GM23338 (cell line): ENCODE data around the gene KRTAP5-4. TPM values are rescaled to one million over a fixed set of nuclear protein-coding genes. Genes with fewer than 3 reads are reported as not detected.
A peak's percentile ranks its signal among the peaks of the same experiment; 100 is the strongest.

ENCODE experiments used
- ATAC-seq: fragments of 200-7000 bp; cut with Tn5 transposase; 3 replicates; pipeline ENCODE4 v1.9.1; 2020
- DNase-seq: peaks from one replicate; pipeline ENCODE4 v3.0.0-alpha.2; 2015; ENCODE audit warnings: low spot score
- H2AFZ ChIP-seq: fragments of 200-600 bp; sonication (generic); 2 replicates; pipeline ENCODE4 v1.8.0; 2016; ENCODE audit warnings: antibody characterized with exemption, mild to moderate bottlenecking, moderate library complexity
- H3F3A ChIP-seq: fragments of 200-600 bp; sonication (generic); replicated peaks from 2 replicates; pipeline ENCODE4 v1.8.0; 2017; ENCODE audit warnings: antibody characterized with exemption, mixed run types, low read depth
- H3K27ac ChIP-seq: fragments of 200-600 bp; sonication (generic); 2 replicates; pipeline ENCODE4 v1.6.1; 2016; ENCODE audit warnings: low read depth
- H3K27me3 ChIP-seq: fragments of 200-600 bp; sonication (generic); 2 replicates; pipeline ENCODE4 v1.8.0; 2016; ENCODE audit warnings: mild to moderate bottlenecking, mixed run types, moderate library complexity; ENCODE audit not compliant: insufficient read depth
- H3K36me3 ChIP-seq: fragments of 200-600 bp; sonication (generic); 2 replicates; pipeline ENCODE4 v1.8.0; 2016; ENCODE audit warnings: mild to moderate bottlenecking; ENCODE audit not compliant: insufficient read depth
- H3K4me1 ChIP-seq: fragments of 200-600 bp; sonication (generic); 2 replicates; pipeline ENCODE4 v1.8.0; 2016; ENCODE audit warnings: mild to moderate bottlenecking, moderate library complexity; ENCODE audit not compliant: insufficient read depth
- H3K4me2 ChIP-seq: fragments of 200-600 bp; sonication (generic); 2 replicates; pipeline ENCODE4 v1.7.1; 2017; ENCODE audit warnings: mixed run types
- H3K4me3 ChIP-seq: fragments of 200-600 bp; sonication (generic); 2 replicates; pipeline ENCODE4 v1.6.1; 2016; ENCODE audit warnings: mixed run types
- H3K79me2 ChIP-seq: fragments of 200-600 bp; sonication (generic); replicated peaks from 2 replicates; pipeline ENCODE4 v1.8.0; 2017; ENCODE audit warnings: mild to moderate bottlenecking; ENCODE audit not compliant: insufficient read depth
- H3K9me2 ChIP-seq: fragments of 200-600 bp; sonication (generic); 2 replicates; pipeline ENCODE4 v1.8.0; 2017; ENCODE audit not compliant: insufficient read depth
- H4K20me1 ChIP-seq: fragments of 200-600 bp; sonication (generic); replicated peaks from 2 replicates; pipeline ENCODE4 v1.8.0; 2017; ENCODE audit warnings: mild to moderate bottlenecking; ENCODE audit not compliant: insufficient read depth
- H3K27ac Mint-ChIP-seq: 2 replicates; pipeline ENCODE4 v1.8.0; 2020; ENCODE audit warnings: inconsistent platforms, mild to moderate bottlenecking, moderate library complexity, mixed read lengths
- H3K27me3 Mint-ChIP-seq: 3 replicates; pipeline ENCODE4 v1.8.0; 2022; ENCODE audit warnings: low read depth, mild to moderate bottlenecking, moderate library complexity, mixed read lengths, inconsistent platforms; ENCODE audit not compliant: insufficient read depth, poor library complexity
- H3K36me3 Mint-ChIP-seq: 3 replicates; pipeline ENCODE4 v1.8.0; 2021; ENCODE audit warnings: low read depth, mild to moderate bottlenecking, inconsistent platforms, moderate library complexity, mixed read lengths
- H3K4me1 Mint-ChIP-seq: 3 replicates; pipeline ENCODE4 v1.8.0; 2020; ENCODE audit warnings: mild to moderate bottlenecking, inconsistent platforms, mixed read lengths
- H3K4me3 Mint-ChIP-seq: 3 replicates; pipeline ENCODE4 v1.8.0; 2021; ENCODE audit warnings: moderate library complexity, mild to moderate bottlenecking, inconsistent platforms, mixed read lengths
- H3K9me3 Mint-ChIP-seq: 3 replicates; pipeline ENCODE4 v1.8.0; 2020; ENCODE audit warnings: moderate library complexity, mild to moderate bottlenecking, inconsistent platforms, mixed read lengths
- CREB1 ChIP-seq: fragments of 250-450 bp; sonication (Bioruptor Pico); IDR thresholded peaks from 2 replicates; pipeline ENCODE4 v1.5.0; 2020; ENCODE audit warnings: low read depth, mild to moderate bottlenecking, moderate library complexity
- CTCF ChIP-seq, 2 experiments: fragments of 200-600 bp in 1 of 2; sonication (generic) in 1 of 2; conservative IDR thresholded peaks; 2 replicates each; pipeline versions ENCODE4 v1.5.1 to v1.6.1; 2016 to 2017; ENCODE audit warnings: antibody characterized with exemption in 2 of 2, low read depth in 2 of 2, mild to moderate bottlenecking in 2 of 2, moderate library complexity in 1 of 2
- ETS1 ChIP-seq: IDR thresholded peaks from 2 replicates; pipeline ENCODE4 v1.6.1; 2016; ENCODE audit warnings: antibody characterized with exemption
- EZH2 ChIP-seq: fragments of 200-600 bp; sonication (generic); IDR thresholded peaks from one replicate; pipeline ENCODE4 v1.8.0; 2017; ENCODE audit warnings: antibody characterized with exemption, mild to moderate bottlenecking, low read depth; ENCODE audit not compliant: unreplicated experiment
- EZH2phosphoT487 ChIP-seq: fragments of 200-600 bp; sonication (generic); IDR thresholded peaks from one replicate; pipeline ENCODE4 v1.8.1; 2018; ENCODE audit warnings: antibody characterized with exemption; ENCODE audit not compliant: unreplicated experiment
- JUNB ChIP-seq: IDR thresholded peaks from one replicate; pipeline ENCODE4 v1.6.1; 2016; ENCODE audit warnings: antibody characterized with exemption; ENCODE audit not compliant: unreplicated experiment
- NANOG ChIP-seq: IDR thresholded peaks from 2 replicates; pipeline ENCODE4 v1.6.1; 2016; ENCODE audit warnings: antibody characterized with exemption, borderline replicate concordance
- POLR2AphosphoS5 ChIP-seq: IDR thresholded peaks from 2 replicates; pipeline ENCODE4 v1.6.1; 2016; ENCODE audit warnings: antibody characterized with exemption, low read depth
- STAT1 ChIP-seq: IDR thresholded peaks from one replicate; pipeline ENCODE4 v1.6.1; 2016; ENCODE audit warnings: antibody characterized with exemption; ENCODE audit not compliant: unreplicated experiment
- ZNF114 ChIP-seq: fragments of 250-450 bp; sonication (Bioruptor Pico); IDR thresholded peaks from 2 replicates; pipeline ENCODE4 v1.5.0; 2020; ENCODE audit warnings: mild to moderate bottlenecking, moderate library complexity
- ZNF331 ChIP-seq: fragments of 250-450 bp; sonication (Bioruptor Pico); IDR thresholded peaks from 2 replicates; pipeline ENCODE4 v1.5.0; 2020; ENCODE audit warnings: low read depth, mild to moderate bottlenecking, moderate library complexity
- ZNF462 ChIP-seq: fragments of 250-450 bp; sonication (Bioruptor Pico); IDR thresholded peaks from 2 replicates; pipeline ENCODE4 v1.5.0; 2020; ENCODE audit warnings: mild to moderate bottlenecking, moderate library complexity
- polyA plus RNA-seq: library from polyadenylated mRNA; unstranded; fragments of >200 nt; fragmentation: Nextera tagmentation; extraction: Ambion mirVana; gene quantifications from 2 replicates; pipeline ENCODE4 v1.2.1, GENCODE V29; 2016
- total RNA-seq: library from RNA; depleted of rRNA; stranded (reverse); fragments of >200 nt; shearing (Covaris generic); gene quantifications from 2 replicates; pipeline ENCODE4 v1.2.3, GENCODE V29; 2014

Gene KRTAP5-4
- total and polyA plus RNA-seq, 2 experiments from 2014 or later: not detected

- TF ChIP-seq CTCF (conservative IDR thresholded peaks at IDR 0.05; ENCODE audit: low read depth in 2 of 2) (peak; percentile 92 to 96), ZNF114 (CRISPR knock-in tag) (no peak)
Measured at GRCh38 chr11:1652771-1653540, 31.0 kb upstream of the KRTAP5-4 start (continued).

- H3K4me2 ChIP-seq: no peak overlapping the region
- no peak overlapping the region for H3K4me3 ChIP-seq
- no peak for DNase-seq
- ATAC-seq: no peak
- no peaks in the 10 kb centered on the region for H4K20me1 ChIP-seq
- no peak overlapping the region for H3K27ac ChIP-seq
- Mint-ChIP-seq H3K4me3 (no peak overlapping the region; the same call in 2 of the 3 replicates), H3K27ac (no peak overlapping the region), H3K36me3 (no peaks in the 10 kb centered on the region), H3K9me3 (no peaks in the 10 kb centered on the region; the same call in 2 of the 3 replicates), H3K4me1 (peaks cover 6% of the 10 kb centered on the region; the same call in 2 of the 3 replicates), H3K27me3 (peaks cover 2% of the 10 kb centered on the region)
- no peaks in the 10 kb centered on the region for H3F3A ChIP-seq
- no peaks in the 10 kb centered on the region for H3K36me3 ChIP-seq
- no peaks in the 10 kb centered on the region for H3K27me3 ChIP-seq
- no peaks in the 10 kb centered on the region for H3K79me2 ChIP-seq
- no peaks in the 10 kb centered on the region for H3K9me2 ChIP-seq
- no peaks in the 10 kb centered on the region for H3K4me1 ChIP-seq
- H2AFZ ChIP-seq: no peak overlapping the region
- TF ChIP-seq STAT1 (no peak), EZH2phosphoT487 (no peak), POLR2AphosphoS5 (no peak), ZNF462 (CRISPR knock-in tag) (no peak), ZNF331 (CRISPR knock-in tag) (no peak), ETS1 (no peak), NANOG (no peak), JUNB (no peak), CREB1 (CRISPR knock-in tag) (no peak), EZH2 (no peak), ZNF114 (CRISPR knock-in tag) (no peak), CTCF (conservative IDR thresholded peaks at IDR 0.05; ENCODE audit: low read depth in 2 of 2) (no peak)
Measured at GRCh38 chr11:1652442-1652770, 30.5 kb upstream of the KRTAP5-4 start.
